ENCODE measurements around the gene SULT4A1. TPM values are rescaled to one million over a fixed set of nuclear protein-coding genes. Genes with fewer than 3 reads are reported as not detected.
A peak's percentile ranks its signal among the peaks of the same experiment; 100 is the strongest.

The SULT4A1 gene
- total RNA-seq, 1 experiment from 2014 or later: 15.0 TPM

DNA sequence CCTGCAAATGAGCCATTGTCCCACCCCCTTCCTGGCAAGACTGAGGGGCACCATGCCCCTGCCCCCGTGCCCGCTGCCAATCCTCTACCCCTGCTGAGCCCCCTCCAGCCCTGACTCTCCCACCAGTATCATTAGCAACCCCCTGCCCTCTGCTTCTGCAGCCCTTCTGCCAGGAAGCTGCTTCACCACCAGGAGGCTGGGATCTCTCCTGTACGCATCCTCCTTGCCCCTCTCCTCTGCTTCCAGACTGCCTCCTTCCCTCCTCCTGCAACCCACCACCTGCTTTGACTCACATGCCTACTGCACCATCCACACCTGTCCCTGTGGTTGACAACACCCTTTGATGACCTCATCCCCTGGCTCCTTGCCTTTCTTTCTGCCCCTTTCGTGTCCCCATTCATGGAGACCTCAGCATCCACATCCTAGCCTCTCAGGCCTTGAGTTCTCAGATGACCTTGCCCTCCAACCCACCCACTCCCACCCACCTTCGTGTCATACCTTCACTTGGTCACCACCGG, 47.9 kb upstream of the SULT4A1 start:
- Mint-ChIP-seq H3K27ac (peak overlapping the region in 1 of 3 experiments; percentile 16; a peak in 1 of 7 replicates), H3K4me1 (peaks cover 16 to 30% of the 10 kb centered on the region in 2 experiments), H3K4me3 (no peak overlapping the region), H3K36me3 (ENCODE audit: insufficient read depth in 1 of 3, low read depth in 3 of 3) (peaks cover 0 to 12% (median 9%) of the 10 kb centered on the region in 3 experiments; a peak in 4 of 7 replicates), H3K27me3 (ENCODE audit: low read depth) (peaks cover 40% of the 10 kb centered on the region), H3K9me3 (peaks cover 11 to 15% of the 10 kb centered on the region in 2 experiments; a peak in 3 of 5 replicates)
- Histone ChIP-seq H3K56ac (ENCODE audit: insufficient read length, low read depth, low read length) (no peak overlapping the region), H3K79me1 (ENCODE audit: insufficient read depth, low read depth, low read length, poor library complexity, severe bottlenecking) (no peaks in the 10 kb centered on the region), H2BK20ac (ENCODE audit: low read depth, low read length, poor library complexity, severe bottlenecking) (no peak overlapping the region), H3K4me1 (ENCODE audit: insufficient read depth, low read length) (no peaks in the 10 kb centered on the region), H3K27ac (ENCODE audit: insufficient read length, low read depth, low read length) (no peak overlapping the region), H4K5ac (ENCODE audit: insufficient read length, low read depth, low read length) (no peak overlapping the region), H2BK5ac (ENCODE audit: insufficient read length, low read length) (no peak overlapping the region), H2BK12ac (ENCODE audit: insufficient read length, low read depth, low read length) (no peak overlapping the region), H3K4ac (ENCODE audit: low read depth, low read length) (no peak overlapping the region), H2AK5ac (ENCODE audit: insufficient read length, low read length) (no peak overlapping the region), H4K8ac (replicated peaks; ENCODE audit: insufficient read length, low read depth, low read length) (no peak overlapping the region), H3K18ac (ENCODE audit: insufficient read length, low read depth, low read length) (no peak overlapping the region), H3K14ac (ENCODE audit: insufficient read depth, low read length) (no peak overlapping the region; the same call in 1 of the 2 replicates), H2BK15ac (ENCODE audit: low read depth, low read length) (no peak overlapping the region), H3T11ph (ENCODE audit: low read length) (no peak overlapping the region), H3K27me3 (ENCODE audit: insufficient read depth, low read length) (no peaks in the 10 kb centered on the region), H4K20me1 (ENCODE audit: control insufficient read depth, insufficient read depth, insufficient read length) (no peaks in the 10 kb centered on the region), H3K4me2 (ENCODE audit: insufficient read depth, insufficient read length, low read length) (no peak overlapping the region), H3K79me2 (ENCODE audit: insufficient read depth, low read length) (no peaks in the 10 kb centered on the region), H2AFZ (ENCODE audit: low read length) (no peak overlapping the region), H3K23ac (ENCODE audit: insufficient read length, low read depth, low read length) (no peak overlapping the region), H3K9ac (ENCODE audit: extremely low read depth, insufficient read length, low read length) (no peak overlapping the region), H3K23me2 (ENCODE audit: insufficient read length, low read depth, low read length, poor library complexity, severe bottlenecking) (no peaks in the 10 kb centered on the region), H3K9me3 (ENCODE audit: control insufficient read depth, low read depth, low read length) (no peaks in the 10 kb centered on the region), H2BK120ac (ENCODE audit: low read depth, low read length, poor library complexity, severe bottlenecking) (no peak overlapping the region), H4K91ac (ENCODE audit: insufficient read length, low read depth, low read length) (no peak overlapping the region)
- no peak for DNase-seq
- no CpG with 5 or more reads among the region's 6 CpGs for WGBS (ENCODE audit: extremely low coverage, insufficient read length, low lambda C conversion rate)
- TF ChIP-seq, protein P1, sequence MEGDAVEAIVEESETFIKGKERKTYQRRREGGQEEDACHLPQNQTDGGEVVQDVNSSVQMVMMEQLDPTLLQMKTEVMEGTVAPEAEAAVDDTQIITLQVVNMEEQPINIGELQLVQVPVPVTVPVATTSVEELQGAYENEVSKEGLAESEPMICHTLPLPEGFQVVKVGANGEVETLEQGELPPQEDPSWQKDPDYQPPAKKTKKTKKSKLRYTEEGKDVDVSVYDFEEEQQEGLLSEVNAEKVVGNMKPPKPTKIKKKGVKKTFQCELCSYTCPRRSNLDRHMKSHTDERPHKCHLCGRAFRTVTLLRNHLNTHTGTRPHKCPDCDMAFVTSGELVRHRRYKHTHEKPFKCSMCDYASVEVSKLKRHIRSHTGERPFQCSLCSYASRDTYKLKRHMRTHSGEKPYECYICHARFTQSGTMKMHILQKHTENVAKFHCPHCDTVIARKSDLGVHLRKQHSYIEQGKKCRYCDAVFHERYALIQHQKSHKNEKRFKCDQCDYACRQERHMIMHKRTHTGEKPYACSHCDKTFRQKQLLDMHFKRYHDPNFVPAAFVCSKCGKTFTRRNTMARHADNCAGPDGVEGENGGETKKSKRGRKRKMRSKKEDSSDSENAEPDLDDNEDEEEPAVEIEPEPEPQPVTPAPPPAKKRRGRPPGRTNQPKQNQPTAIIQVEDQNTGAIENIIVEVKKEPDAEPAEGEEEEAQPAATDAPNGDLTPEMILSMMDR (conservative IDR thresholded peaks at IDR 0.05): no peak

All from H9 (cell line).